ENCODE results near the gene GGN.

GGN gene

DNA sequence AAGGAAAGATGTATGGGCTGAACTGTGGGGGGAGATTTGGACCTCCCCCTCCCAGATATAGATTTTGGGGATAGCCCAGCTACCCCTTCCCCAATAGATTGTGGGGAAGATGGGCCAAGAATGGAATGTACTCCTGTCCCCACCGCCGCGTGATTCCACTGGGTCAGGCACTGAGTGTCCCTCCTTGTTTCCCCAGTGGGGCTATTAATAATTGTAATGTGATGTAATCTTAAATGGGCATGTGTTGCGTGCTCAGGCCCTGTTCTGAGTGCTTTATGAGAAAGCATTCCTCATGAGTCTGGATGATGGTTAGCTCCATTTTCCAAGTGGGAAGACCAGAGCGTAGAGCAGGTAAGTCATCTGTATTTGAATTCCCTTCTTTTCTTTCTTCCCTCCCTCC lies 12.1 kb downstream of the GGN start:
- Histone ChIP-seq H4K8ac (ENCODE audit: low read depth, low read length) (no peak overlapping the region), H4K5ac (ENCODE audit: low read length) (no peak overlapping the region), H3K4me3 (ENCODE audit: low read length) (peak overlapping the region; percentile 82), H3K36me3 (ENCODE audit: control insufficient read depth, insufficient read depth, low read length) (peaks cover 2% of the 10 kb centered on the region), H2BK5ac (ENCODE audit: low read length) (no peak overlapping the region), H3K18ac (ENCODE audit: low read length) (no peak overlapping the region), H3K4ac (ENCODE audit: low read depth, low read length) (no peak overlapping the region), H3K23ac (ENCODE audit: low read length) (no peak overlapping the region), H3K27me3 (ENCODE audit: insufficient read depth, low read length, poor library complexity) (no peaks in the 10 kb centered on the region), H2BK15ac (replicated peaks; ENCODE audit: low read depth) (no peak overlapping the region), H3K4me1 (ENCODE audit: control insufficient read depth, low read depth, low read length) (no peaks in the 10 kb centered on the region), H3K79me2 (ENCODE audit: control insufficient read depth, insufficient read depth, low read length) (peaks cover 19% of the 10 kb centered on the region), H3K79me1 (ENCODE audit: low read length) (peaks cover 13% of the 10 kb centered on the region), H2BK120ac (ENCODE audit: low read depth, low read length) (no peak overlapping the region), H3K27ac (ENCODE audit: low read depth, low read length) (no peak overlapping the region), H3K4me2 (ENCODE audit: low read length) (peak overlapping the region; percentile 35), H3K9ac (ENCODE audit: low read length) (peak overlapping the region; percentile 75), H3K56ac (ENCODE audit: low read length) (peak overlapping the region; percentile 83), H2AK5ac (ENCODE audit: low read length) (no peak overlapping the region)
- DNase-seq: no peak
- no CpG with 5 or more reads among the region's 5 CpGs for WGBS (ENCODE audit: extremely low coverage, insufficient coverage, low lambda C conversion rate)

DNA sequence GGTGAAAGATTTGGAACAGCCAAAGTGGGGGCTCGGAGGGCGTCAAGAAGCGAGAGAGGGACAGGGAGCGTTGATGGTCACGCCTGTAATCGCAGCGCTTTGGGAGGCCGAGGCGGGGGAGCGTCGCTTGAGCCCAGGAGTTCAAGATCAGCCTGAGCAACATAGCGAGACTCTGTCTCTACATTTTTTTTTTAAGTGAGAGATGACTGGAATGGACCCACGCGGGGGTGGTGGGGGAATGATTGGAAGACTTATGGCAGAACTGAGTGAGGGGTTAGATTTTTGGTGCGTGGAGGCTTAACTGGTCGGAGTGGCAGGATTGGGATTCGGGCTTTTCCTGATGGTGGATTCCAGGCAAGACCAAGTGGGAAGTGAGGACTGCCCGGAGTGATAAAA lies 12.7 kb downstream of the GGN start:
- Histone ChIP-seq H3K79me2 (ENCODE audit: control insufficient read depth, insufficient read depth, low read length) (peaks cover 19% of the 10 kb centered on the region), H3K4me3 (ENCODE audit: low read length) (peak overlapping the region; percentile 82), H3K4me2 (ENCODE audit: low read length) (peak overlapping the region; percentile 35), H3K18ac (ENCODE audit: low read length) (peak overlapping the region; percentile 84), H4K5ac (ENCODE audit: low read length) (no peak overlapping the region), H4K8ac (ENCODE audit: low read depth, low read length) (no peak overlapping the region), H3K56ac (ENCODE audit: low read length) (peak overlapping the region; percentile 83), H2BK5ac (ENCODE audit: low read length) (no peak overlapping the region), H3K4ac (ENCODE audit: low read depth, low read length) (no peak overlapping the region), H2BK120ac (ENCODE audit: low read depth, low read length) (no peak overlapping the region), H2AK5ac (ENCODE audit: low read length) (no peak overlapping the region), H3K9ac (ENCODE audit: low read length) (peak overlapping the region; percentile 75), H3K23ac (ENCODE audit: low read length) (no peak overlapping the region), H2BK15ac (replicated peaks; ENCODE audit: low read depth) (no peak overlapping the region), H3K27me3 (ENCODE audit: insufficient read depth, low read length, poor library complexity) (no peaks in the 10 kb centered on the region), H3K36me3 (ENCODE audit: control insufficient read depth, insufficient read depth, low read length) (peaks cover 2% of the 10 kb centered on the region), H3K4me1 (ENCODE audit: control insufficient read depth, low read depth, low read length) (no peaks in the 10 kb centered on the region), H3K27ac (ENCODE audit: low read depth, low read length) (no peak overlapping the region), H3K79me1 (ENCODE audit: low read length) (peaks cover 13% of the 10 kb centered on the region)
- DNase-seq: no peak
- WGBS (ENCODE audit: extremely low coverage, insufficient coverage, low lambda C conversion rate): no CpG with 5 or more reads among the region's 18 CpGs

DNA sequence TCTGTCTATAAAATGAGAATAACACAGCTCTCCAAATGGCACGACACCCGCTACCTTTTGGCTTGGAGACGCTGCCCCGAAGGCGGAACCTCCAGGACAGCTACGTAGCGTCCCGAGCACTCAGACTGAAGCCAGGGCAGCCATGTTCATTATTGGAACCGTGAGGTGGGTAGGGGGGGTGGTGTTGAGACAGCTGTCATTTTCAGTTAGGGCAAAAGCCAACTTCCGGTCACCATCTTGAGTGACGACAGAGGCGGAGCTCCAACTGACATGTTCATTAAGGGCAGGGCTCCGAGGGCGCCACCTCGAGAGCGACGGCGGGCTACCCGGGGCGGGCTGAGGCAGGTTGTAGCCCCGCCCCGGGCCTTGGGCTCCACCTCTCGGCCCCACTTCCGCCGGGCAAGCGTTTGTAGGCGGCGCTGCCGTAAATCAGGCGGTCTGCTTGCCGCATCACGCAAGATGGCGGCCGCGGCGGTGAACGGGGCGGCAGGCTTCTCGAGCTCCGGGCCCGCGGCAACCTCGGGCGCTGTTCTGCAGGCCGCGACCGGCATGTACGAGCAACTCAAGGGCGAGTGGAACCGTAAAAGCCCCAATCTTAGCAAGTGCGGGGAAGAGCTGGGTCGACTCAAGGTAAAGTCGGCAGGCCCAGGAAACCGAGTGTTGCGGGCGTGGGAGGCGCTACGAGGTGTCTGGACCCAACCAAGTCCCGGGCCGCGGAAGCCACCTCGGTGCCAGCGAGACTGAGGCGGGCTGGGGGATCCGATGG lies 13.3 kb downstream of the GGN start, which contains the start of gene PSMD8:
TSS of gene PSMD8 (plus strand) at position 240 of the 766 bp plus-strand sequence. CDS start at position 271, 31 bp downstream.
- H3K4ac ChIP-seq (ENCODE audit: low read depth, low read length): no peak within 1 kb of the TSS
- H3K4me2 ChIP-seq (ENCODE audit: low read length): peak within 1 kb of the TSS; percentile 35
- peaks cover 13% of the 10 kb centered on the region for H3K79me1 ChIP-seq (ENCODE audit: low read length)
- peak within 1 kb of the TSS; percentile 82 for H3K4me3 ChIP-seq (ENCODE audit: low read length)
- peak; percentile 100 for DNase-seq
- peaks cover 19% of the 10 kb centered on the region for H3K79me2 ChIP-seq (ENCODE audit: control insufficient read depth, insufficient read depth, low read length)
- peaks cover 2% of the 10 kb centered on the region for H3K36me3 ChIP-seq (ENCODE audit: control insufficient read depth, insufficient read depth, low read length)
- H2AK5ac ChIP-seq (ENCODE audit: low read length): no peak within 1 kb of the TSS
- no CpG with 5 or more reads among the region's 65 CpGs for WGBS (ENCODE audit: extremely low coverage, insufficient coverage, low lambda C conversion rate)
- no peak within 1 kb of the TSS for H2BK5ac ChIP-seq (ENCODE audit: low read length)
- no peak within 1 kb of the TSS for H3K23ac ChIP-seq (ENCODE audit: low read length)
- H3K27me3 ChIP-seq (ENCODE audit: insufficient read depth, low read length, poor library complexity): no peaks in the 10 kb centered on the region
- no peaks in the 10 kb centered on the region for H3K4me1 ChIP-seq (ENCODE audit: control insufficient read depth, low read depth, low read length)
- H3K18ac ChIP-seq (ENCODE audit: low read length): peak within 1 kb of the TSS; percentile 84
- no peak within 1 kb of the TSS for H3K27ac ChIP-seq (ENCODE audit: low read depth, low read length)
- no peak within 1 kb of the TSS for H4K5ac ChIP-seq (ENCODE audit: low read length)
- H2BK120ac ChIP-seq (ENCODE audit: low read depth, low read length): no peak within 1 kb of the TSS
- peak within 1 kb of the TSS; percentile 83 for H3K56ac ChIP-seq (ENCODE audit: low read length)
- peak within 1 kb of the TSS; percentile 75 for H3K9ac ChIP-seq (ENCODE audit: low read length)
- H2BK15ac ChIP-seq (replicated peaks; ENCODE audit: low read depth): no peak within 1 kb of the TSS
- peak within 1 kb of the TSS; percentile 96 for H4K8ac ChIP-seq (ENCODE audit: low read depth, low read length)

DNA sequence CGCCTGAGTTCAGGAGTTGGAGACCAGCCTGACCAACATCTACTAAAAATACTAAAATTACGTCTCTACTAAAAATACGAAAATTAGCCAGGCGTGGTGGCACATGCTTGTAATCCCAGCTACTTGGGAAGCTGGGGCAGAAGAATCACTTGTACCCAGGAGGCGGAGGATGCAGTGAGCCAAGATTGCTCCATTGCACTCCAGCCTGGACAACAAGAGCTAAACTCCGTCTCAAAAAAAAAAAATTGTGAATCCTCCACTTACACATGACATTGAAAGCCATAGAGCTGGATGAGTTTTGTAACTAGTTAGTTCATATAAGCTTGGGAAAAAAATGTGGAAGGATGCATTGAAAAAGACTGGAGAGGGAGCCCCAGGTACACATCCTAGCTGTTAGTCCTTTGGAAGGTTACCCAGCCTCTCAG lies 13.9 kb downstream of the GGN start:
- H3K9ac ChIP-seq (ENCODE audit: low read length): peak overlapping the region; percentile 54
- no CpG with 5 or more reads among the region's 6 CpGs for WGBS (ENCODE audit: extremely low coverage, insufficient coverage, low lambda C conversion rate)
- no peak overlapping the region for H2BK120ac ChIP-seq (ENCODE audit: low read depth, low read length)
- no peak overlapping the region for H3K4ac ChIP-seq (ENCODE audit: low read depth, low read length)
- H3K18ac ChIP-seq (ENCODE audit: low read length): no peak overlapping the region
- no peaks in the 10 kb centered on the region for H3K27me3 ChIP-seq (ENCODE audit: insufficient read depth, low read length, poor library complexity)
- no peak overlapping the region for H3K4me3 ChIP-seq (ENCODE audit: low read length)
- peaks cover 19% of the 10 kb centered on the region for H3K79me2 ChIP-seq (ENCODE audit: control insufficient read depth, insufficient read depth, low read length)
- no peak overlapping the region for H2BK5ac ChIP-seq (ENCODE audit: low read length)
- peak overlapping the region; percentile 58 for H4K8ac ChIP-seq (ENCODE audit: low read depth, low read length)
- no peak for DNase-seq
- peak overlapping the region; percentile 6 for H3K56ac ChIP-seq (ENCODE audit: low read length)
- H3K4me1 ChIP-seq (ENCODE audit: control insufficient read depth, low read depth, low read length): no peaks in the 10 kb centered on the region
- H3K79me1 ChIP-seq (ENCODE audit: low read length): peaks cover 13% of the 10 kb centered on the region
- H3K36me3 ChIP-seq (ENCODE audit: control insufficient read depth, insufficient read depth, low read length): no peaks in the 10 kb centered on the region
- H3K23ac ChIP-seq (ENCODE audit: low read length): no peak overlapping the region
- peak overlapping the region; percentile 9 for H3K4me2 ChIP-seq (ENCODE audit: low read length)
- H4K5ac ChIP-seq (ENCODE audit: low read length): no peak overlapping the region
- no peak overlapping the region for H3K27ac ChIP-seq (ENCODE audit: low read depth, low read length)
- H2AK5ac ChIP-seq (ENCODE audit: low read length): no peak overlapping the region
- no peak overlapping the region for H2BK15ac ChIP-seq (replicated peaks; ENCODE audit: low read depth)

DNA sequence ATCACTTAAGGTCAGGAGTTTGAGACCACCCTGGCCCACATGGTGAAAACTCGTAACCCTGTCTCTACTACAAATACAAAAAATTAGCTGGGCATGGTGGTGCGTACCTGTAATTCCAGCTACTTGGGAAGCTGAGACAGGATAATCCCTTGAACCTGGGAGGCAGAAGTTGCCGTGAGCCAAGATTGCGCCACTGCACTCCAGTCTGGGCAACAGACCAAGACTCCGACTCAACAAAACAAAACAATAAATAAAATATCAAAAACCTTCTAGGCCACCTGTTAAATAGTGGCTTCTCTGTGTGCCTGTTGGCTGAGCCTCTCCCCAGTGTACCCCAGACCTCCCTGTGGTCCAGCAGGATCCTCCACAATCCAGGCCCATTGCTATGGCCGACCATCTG lies 16.8 kb downstream of the GGN start:
- DNase-seq: no peak
- no peak overlapping the region for H4K5ac ChIP-seq (ENCODE audit: low read length)
- H2AK5ac ChIP-seq (ENCODE audit: low read length): no peak overlapping the region
- no peak overlapping the region for H3K4me3 ChIP-seq (ENCODE audit: low read length)
- no peaks in the 10 kb centered on the region for H3K4me1 ChIP-seq (ENCODE audit: control insufficient read depth, low read depth, low read length)
- no peak overlapping the region for H3K23ac ChIP-seq (ENCODE audit: low read length)
- no peaks in the 10 kb centered on the region for H3K36me3 ChIP-seq (ENCODE audit: control insufficient read depth, insufficient read depth, low read length)
- WGBS (ENCODE audit: extremely low coverage, insufficient coverage, low lambda C conversion rate): no CpG with 5 or more reads among the region's 6 CpGs
- no peak overlapping the region for H2BK5ac ChIP-seq (ENCODE audit: low read length)
- H3K4ac ChIP-seq (ENCODE audit: low read depth, low read length): no peak overlapping the region
- H4K8ac ChIP-seq (ENCODE audit: low read depth, low read length): no peak overlapping the region
- peaks cover 12% of the 10 kb centered on the region for H3K79me2 ChIP-seq (ENCODE audit: control insufficient read depth, insufficient read depth, low read length)
- H2BK15ac ChIP-seq (replicated peaks; ENCODE audit: low read depth): no peak overlapping the region
- H3K9ac ChIP-seq (ENCODE audit: low read length): no peak overlapping the region
- no peak overlapping the region for H3K27ac ChIP-seq (ENCODE audit: low read depth, low read length)
- H3K27me3 ChIP-seq (ENCODE audit: insufficient read depth, low read length, poor library complexity): no peaks in the 10 kb centered on the region
- no peak overlapping the region for H3K56ac ChIP-seq (ENCODE audit: low read length)
- H2BK120ac ChIP-seq (ENCODE audit: low read depth, low read length): no peak overlapping the region
- H3K79me1 ChIP-seq (ENCODE audit: low read length): peaks cover 7% of the 10 kb centered on the region
- no peak overlapping the region for H3K18ac ChIP-seq (ENCODE audit: low read length)
- no peak overlapping the region for H3K4me2 ChIP-seq (ENCODE audit: low read length)
